Measurements from ENCODE around the gene AGO4.

DNA sequence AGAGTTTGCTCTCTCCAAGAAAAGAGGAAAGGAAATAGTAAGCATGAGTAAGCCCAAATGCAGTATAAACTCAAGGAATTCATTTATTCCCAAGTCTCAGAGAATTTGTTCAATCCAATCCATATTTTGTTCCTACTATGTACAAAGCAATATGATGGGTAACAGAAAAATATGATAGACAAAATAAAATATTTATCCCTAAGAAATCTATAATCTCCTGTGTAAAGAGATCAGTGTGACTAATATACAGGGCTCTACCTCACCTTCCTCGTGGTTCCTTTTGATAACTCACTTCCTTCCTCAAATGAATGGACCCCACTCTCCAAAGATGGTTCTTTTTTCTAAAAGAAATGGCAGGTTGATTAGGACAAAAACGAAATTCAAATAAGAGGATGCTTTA lies 45.7 kb upstream of the AGO4 start:
- TF ChIP-seq, protein P1, sequence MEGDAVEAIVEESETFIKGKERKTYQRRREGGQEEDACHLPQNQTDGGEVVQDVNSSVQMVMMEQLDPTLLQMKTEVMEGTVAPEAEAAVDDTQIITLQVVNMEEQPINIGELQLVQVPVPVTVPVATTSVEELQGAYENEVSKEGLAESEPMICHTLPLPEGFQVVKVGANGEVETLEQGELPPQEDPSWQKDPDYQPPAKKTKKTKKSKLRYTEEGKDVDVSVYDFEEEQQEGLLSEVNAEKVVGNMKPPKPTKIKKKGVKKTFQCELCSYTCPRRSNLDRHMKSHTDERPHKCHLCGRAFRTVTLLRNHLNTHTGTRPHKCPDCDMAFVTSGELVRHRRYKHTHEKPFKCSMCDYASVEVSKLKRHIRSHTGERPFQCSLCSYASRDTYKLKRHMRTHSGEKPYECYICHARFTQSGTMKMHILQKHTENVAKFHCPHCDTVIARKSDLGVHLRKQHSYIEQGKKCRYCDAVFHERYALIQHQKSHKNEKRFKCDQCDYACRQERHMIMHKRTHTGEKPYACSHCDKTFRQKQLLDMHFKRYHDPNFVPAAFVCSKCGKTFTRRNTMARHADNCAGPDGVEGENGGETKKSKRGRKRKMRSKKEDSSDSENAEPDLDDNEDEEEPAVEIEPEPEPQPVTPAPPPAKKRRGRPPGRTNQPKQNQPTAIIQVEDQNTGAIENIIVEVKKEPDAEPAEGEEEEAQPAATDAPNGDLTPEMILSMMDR (IDR thresholded peaks at IDR 0.05), result no peak
- TF ChIP-seq POLR2AphosphoS5 (IDR thresholded peaks at IDR 0.05) (no peak), POLR2A (IDR thresholded peaks at IDR 0.05) (no peak)

Measured in sigmoid colon (tissue), 4 donors.